HG02938 (cell line): ENCODE results near the gene SPOCD1.

Experiments
- ATAC-seq: cut with Tn5 transposase; IDR thresholded peaks from one replicate; pipeline ENCODE4 v1.9.1; 2021; ENCODE audit warnings: mild to moderate bottlenecking, moderate library complexity; ENCODE audit not compliant: unreplicated experiment

Gene SPOCD1

GRCh38 chr1:31788138-31788824 lies 27.5 kb downstream of the SPOCD1 start:
- peak; percentile 75 for ATAC-seq

DNA sequence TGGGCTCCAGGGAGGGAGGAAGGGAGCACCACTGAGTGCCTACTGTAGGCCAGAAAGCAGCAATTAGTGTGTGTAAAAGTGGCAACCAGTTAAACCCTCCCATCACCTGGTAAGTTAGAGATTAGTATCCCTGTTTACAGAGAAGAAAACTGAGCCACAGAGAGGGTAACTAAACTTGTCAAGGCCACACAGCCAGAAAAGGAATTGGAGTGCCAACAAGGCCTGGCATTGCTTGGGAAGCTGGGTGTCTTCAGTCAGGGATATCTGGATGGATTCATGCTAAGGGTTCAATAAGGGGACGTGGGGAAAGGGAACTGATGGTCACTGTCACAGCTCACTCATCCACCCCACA lies 28.1 kb downstream of the SPOCD1 start:
- ATAC-seq: no peak

DNA sequence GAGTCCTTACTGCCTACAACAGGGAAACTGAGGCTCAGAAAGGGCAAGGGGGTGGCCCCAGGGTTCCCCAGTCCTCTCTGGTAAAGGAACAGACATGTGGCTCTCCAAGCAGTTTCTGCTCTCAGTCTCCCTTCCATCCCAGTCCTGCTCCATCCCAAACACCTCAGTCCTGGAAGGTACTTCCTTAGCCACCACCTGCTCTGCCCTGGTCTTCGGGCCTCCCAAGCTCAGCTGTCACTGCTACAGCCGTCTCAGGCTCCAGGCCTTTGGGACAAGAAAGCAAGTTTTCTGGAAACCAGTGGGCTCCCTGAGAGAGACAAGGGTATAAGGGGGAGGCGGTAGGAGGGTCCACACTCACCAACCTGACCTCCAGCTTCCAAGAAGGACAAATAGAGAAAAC lies 28.6 kb downstream of the SPOCD1 start:
- ATAC-seq: no peak

DNA sequence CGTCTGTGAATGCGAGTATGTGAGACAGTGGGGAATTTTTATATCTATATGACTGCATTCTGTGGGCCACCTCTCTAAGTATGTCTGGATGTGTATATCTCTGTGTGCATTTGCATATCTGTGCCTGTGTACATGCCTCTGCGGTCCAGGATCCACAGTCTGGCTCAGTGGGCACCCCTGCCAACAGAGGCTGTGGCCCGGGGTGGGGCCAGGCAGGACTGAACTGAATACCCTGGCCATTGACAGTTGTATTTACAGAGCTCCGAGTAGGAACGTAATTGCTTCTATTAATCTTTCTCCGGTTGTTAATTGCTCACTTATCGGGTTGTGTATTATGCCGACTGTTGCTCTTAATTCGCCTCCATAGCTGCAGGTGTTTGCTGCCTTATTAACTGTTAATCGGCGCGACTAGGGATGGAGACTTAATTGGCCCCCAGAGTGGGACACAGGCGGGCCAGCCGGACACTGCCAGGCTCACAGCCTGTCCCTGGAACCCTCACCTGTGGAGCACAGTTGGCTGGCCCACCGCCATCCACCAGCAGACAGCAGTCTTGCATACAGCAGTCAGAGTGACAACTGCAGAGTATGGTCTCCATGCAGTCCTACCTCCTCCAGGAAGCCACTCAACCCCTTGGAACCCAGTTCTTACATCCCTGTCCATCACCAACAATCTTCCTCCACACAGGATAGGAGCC lies 29.3 kb downstream of the SPOCD1 start:
- no peak for ATAC-seq

DNA sequence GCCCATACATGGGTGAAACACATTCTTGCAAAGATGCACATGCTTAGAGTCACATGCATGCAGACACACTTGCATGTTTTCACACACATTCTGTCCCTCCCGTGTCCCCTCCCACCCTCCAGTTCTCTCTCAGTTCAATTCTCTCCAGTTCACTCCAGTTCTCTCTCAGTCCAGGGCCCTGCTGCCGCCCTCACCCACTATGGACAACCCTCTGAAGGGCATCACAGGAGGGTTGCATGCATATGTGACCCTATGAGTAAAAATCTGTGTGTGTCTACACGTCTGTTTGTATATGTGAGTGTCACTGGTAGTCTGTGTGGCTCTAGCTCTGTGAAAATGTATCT lies 29.9 kb downstream of the SPOCD1 start:
- no peak for ATAC-seq

GRCh38 chr1:31785020-31785946 lies 30.5 kb downstream of the SPOCD1 start:
- ATAC-seq: no peak

DNA sequence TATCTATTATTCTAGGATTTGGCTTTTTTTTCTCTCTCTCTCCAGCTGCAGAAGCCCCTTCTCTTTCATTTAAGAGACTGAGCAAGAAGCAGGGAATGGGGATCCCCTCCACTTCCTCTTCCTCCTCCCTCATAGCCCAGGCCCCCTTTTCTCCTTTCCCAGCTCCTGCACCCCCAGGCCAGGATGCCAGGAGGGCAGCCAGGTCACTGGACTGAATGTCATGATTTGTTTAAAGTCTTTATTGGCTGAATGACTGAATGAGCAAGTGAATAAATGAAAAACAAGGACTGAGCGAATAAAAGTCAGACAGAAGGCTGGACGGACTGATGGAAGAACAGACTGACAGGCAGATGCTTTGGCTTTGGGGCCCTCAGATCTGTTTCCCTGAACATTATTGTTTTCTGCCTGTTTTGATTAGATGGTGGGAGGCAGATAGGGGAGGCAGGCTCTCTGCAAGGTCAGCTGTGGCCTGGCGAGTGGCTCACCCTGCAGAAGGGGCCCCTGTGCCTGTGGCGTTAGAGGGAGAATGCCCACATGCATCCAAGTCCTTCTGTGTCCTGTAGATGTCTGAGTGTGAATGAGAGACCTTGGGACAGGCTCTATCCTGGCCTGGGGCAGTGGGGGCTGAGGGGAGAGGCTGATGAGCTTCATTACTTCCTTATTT lies 31.3 kb downstream of the SPOCD1 start:
- ATAC-seq: no peak

DNA sequence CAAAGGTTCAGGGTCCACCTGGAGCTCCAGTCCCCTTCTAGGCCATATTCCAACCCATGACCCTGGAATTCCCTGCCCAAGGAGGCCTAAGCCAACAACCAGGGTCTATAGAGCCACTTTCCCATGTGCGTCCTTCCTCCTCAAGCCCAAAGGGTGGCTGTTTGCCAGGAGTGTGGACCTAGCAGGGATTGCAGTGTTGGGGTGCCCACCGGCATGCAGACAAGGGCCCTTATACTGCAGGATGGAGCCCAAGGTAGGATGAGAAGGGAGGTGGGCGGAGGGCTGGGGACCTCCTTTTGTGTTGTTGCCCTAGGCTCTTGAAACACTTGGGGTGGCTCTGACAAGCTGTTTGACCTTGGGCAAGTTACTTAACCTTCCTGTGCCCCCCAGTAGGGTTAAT lies 32.0 kb downstream of the SPOCD1 start:
- no peak for ATAC-seq

GRCh38 chr1:31782421-31783410 lies 33.1 kb downstream of the SPOCD1 start:
- ATAC-seq: no peak

DNA sequence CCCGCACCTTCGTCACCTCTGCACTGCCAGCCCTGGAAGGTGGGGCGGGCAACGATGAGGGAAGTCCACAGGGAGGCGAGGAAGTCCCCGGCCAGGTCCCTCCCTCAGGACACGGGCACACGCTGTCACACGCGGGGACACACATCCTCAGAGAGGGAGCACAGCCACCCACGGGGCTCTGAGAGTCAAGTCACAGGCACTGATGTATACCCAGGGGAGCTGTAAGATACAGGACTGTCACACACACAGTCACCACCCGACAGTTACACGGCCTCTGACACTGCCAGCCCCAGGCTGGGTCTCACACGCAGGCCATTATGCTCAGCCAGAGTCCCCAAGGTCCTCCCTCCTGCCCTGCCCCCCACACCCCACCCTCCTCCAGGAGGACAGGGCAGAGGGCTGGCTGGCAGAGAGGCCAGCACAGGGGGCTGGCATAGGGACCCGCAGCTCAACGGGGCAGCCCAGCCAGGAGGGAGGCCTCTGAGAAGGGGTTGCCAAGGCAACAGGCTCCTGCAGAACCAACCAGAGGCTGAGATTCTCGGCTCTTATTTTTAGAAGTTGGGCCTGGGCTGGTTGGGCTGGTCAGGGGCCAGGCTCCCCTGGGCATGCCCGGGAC lies 34.0 kb downstream of the SPOCD1 start:
- no peak for ATAC-seq

GRCh38 chr1:31781138-31781755 lies 34.6 kb downstream of the SPOCD1 start:
- no peak for ATAC-seq

- ATAC-seq: no peak
Measured at GRCh38 chr1:31780632-31781031, 35.2 kb downstream of the SPOCD1 start.

- ATAC-seq: no peak
Measured at GRCh38 chr1:31779687-31780086, 36.1 kb downstream of the SPOCD1 start.

DNA sequence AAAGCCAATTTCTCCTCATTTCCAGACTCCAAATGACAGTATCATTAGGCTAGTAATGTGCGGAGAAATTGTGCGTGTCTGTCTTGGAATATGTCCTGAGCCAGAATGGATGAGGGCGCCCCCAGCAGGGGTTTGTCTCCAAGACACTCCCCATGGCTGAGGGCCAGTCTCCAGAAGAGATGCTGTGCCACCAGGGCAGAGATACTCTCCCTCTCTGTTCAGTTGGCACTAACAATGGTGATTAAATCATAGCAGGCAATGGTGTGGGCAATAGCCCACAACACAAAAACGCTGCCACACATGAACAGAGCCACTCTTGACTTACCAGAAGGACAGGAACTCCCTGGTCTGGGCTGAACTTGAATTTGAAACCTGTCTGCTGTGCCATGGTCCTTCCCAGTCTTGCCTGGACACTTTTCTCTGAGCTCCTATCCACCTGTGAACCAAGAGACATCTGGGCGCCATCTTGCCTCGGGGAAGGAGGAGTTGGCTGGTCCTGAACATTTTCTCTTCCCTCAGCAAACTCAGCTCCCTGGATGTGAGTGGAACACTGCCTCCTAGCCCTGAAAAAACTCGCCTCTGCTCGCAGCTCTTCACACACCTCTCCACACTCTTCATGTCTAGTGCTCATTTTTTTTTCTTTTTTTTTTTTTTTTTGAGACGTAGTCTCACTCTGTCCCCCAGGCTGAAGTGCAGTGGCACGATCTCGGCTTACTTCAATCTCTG lies 36.9 kb downstream of the SPOCD1 start:
- no peak for ATAC-seq

- ATAC-seq: no peak
Measured at GRCh38 chr1:31776516-31776915, 39.3 kb downstream of the SPOCD1 start.

GRCh38 chr1:31776032-31776431 lies 39.8 kb downstream of the SPOCD1 start:
- ATAC-seq: no peak

- ATAC-seq: no peak
Measured at GRCh38 chr1:31775210-31775999, 40.4 kb downstream of the SPOCD1 start.

- no peak for ATAC-seq
Measured at GRCh38 chr1:31774495-31774894, 41.3 kb downstream of the SPOCD1 start.
